Muscle of arm (tissue), 12 donors: ENCODE results near the gene SOX8. TPM values are rescaled to one million over a fixed set of nuclear protein-coding genes. Genes with fewer than 3 reads are reported as not detected.
A peak's percentile ranks its signal among the peaks of the same experiment; 100 is the strongest.
"Not testable (repeated sequence)": the region's sequence is repeated elsewhere in the genome, so short reads cannot be mapped to it uniquely, and the experiment has no call there.

ENCODE experiments used
- DNase-seq: peaks from one replicate; pipeline ENCODE4 v3.0.0-alpha.2; 2013
- polyA plus RNA-seq, 12 donors: library from polyadenylated mRNA; unstranded; fragments of 120-200 nt; gene quantifications; one replicate each; pipeline ENCODE4 v1.2.1, GENCODE V29; 2013; ENCODE audit not compliant: insufficient read length in 12 of 12

Gene SOX8
- polyA plus RNA-seq, 12 donors = 17.1 to 40.3 (median 30.6) TPM; not detected in 1

DNA sequence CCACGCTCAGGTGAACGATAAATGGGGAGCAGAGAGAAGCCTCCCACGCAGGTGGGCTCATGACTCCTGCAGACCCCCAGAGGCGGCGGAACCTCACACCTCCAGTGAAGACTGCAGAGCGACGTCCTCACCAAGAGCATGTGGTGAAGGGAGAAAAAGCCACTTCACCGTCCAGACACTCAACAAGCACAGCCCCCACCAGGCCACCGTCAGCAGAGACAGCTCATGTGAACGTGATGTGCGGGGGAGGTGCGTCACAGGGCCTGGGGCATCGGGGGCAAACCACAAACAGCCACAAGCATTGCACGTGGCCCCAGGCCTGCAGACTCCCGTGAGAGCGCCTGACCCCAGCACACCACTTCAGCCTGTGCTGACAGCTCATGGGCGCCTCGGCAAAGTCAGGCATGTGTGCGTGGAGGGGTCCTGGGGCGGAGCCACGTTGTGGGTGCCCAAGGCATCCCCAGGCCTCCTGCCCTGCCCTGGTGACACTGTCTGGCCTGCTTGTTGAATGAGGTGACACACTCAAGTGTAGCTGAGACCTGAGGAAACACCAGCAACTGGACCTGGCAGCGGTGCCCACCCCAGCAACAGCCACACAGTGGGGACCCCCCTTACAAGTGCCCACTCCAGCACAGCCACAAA is 29.8 kb upstream of the SOX8 start:
- DNase-seq = no peak

DNA sequence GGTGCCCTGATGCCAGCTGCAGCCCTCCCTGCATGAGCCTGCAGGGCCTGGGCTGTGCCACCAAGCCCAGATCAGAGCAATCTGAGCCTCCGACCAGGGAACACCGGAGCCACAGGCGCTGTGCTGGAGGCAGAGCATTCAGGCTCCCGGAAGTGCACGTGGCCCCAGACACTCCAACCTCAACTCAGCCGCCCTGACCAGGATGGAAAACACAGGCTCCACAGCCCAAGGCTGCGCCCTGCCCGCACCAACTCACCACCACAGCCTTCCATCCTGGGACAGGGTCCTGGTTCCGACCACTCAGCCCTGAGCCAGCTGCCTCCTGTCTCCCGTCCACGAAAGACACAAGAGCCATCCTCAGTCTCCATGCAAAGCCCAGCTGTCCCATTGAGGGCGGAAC is 29.2 kb upstream of the SOX8 start:
- no peak for DNase-seq

- DNase-seq = not testable (repeated sequence)
These were observed 27.8 kb upstream of the SOX8 start for GRCh38 chr16:953818-954217.

DNA sequence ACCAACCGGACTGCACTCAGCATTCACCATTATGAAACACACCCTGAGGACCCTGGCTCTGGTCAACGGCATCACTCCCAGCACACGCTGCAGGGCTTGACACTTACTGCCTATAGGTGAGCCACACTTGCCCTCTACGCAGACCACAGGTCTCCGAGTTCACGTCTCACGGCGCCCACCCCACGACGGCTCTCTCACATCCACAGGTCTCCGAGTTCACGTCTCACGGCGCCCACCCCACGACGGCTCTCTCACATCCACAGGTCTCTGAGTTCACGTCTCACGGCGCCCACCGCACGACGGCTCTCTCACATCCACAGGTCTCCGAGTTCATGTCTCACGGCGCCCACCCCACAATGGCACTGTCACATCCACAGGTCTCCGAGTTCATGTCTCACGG is 25.8 kb upstream of the SOX8 start:
- not testable (repeated sequence) for DNase-seq

- no peak for DNase-seq
These were observed 22.1 kb upstream of the SOX8 start for GRCh38 chr16:959232-960040.

- no peak for DNase-seq
These were observed 19.2 kb upstream of the SOX8 start for GRCh38 chr16:962366-962765.

DNA sequence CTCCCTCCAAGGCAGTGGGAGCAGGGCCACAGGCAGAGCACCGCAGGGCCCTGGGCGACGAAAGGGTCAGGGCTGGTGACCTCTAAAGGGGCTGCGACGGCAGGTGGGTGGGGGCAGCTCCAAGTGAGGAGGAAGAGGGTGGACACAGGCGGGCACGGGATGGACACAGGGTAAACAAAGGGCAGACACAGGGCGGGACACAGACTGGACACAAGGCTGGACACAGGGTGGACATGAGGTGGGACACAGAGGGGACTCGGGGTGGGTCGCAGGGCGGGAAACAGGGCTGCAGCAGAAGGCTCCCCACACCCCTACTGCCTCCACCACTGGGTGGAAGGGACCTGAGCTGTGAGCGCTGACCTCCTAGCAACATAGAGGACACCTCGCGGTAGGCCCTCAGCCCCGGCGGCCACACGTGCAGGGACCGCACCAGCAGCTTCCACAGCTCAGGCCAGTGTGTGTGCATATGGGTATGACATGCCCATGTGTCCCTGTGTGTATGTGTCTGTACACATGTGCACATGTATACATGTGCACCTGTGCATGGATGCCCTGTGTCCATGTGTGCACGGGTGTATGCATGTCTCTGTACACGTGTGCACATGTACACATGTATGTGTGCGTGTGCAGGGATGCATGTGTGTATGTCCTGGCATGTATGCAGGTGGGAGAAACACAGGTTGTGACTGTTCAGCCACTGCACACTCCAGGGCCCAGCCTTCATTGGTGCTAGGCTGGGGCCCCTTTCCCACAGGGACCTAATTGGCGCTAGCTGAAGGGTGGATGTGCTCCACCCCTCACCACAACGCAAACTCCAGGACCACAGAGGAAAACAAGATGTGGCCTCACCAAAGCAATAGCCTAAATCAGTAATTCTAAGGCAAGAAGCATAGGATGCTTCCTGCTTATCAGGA is 18.4 kb upstream of the SOX8 start:
- no peak for DNase-seq

GRCh38 chr16:963913-964312 is 17.7 kb upstream of the SOX8 start:
- no peak for DNase-seq

GRCh38 chr16:964356-965035 is 17.1 kb upstream of the SOX8 start:
- no peak for DNase-seq

DNA sequence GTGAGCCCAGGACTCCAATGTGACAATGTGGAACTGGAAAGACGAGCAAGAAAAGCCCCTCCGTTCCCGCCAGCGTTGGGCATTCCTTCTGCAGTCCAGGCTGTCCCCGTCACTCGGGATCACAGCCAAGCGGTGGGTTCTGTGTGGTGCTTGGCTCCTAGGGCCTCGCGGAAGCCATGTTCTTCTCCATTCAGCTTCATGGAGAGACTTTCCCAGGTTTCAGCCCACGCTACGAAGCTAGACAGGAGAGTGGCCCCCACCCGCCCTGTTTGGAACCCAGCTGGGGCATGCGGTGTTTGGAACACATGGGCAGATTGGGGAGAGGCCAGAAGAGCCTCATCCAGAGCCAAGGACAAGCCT is 16.6 kb upstream of the SOX8 start:
- DNase-seq = no peak

GRCh38 chr16:965487-965886 is 16.1 kb upstream of the SOX8 start:
- DNase-seq = no peak

DNA sequence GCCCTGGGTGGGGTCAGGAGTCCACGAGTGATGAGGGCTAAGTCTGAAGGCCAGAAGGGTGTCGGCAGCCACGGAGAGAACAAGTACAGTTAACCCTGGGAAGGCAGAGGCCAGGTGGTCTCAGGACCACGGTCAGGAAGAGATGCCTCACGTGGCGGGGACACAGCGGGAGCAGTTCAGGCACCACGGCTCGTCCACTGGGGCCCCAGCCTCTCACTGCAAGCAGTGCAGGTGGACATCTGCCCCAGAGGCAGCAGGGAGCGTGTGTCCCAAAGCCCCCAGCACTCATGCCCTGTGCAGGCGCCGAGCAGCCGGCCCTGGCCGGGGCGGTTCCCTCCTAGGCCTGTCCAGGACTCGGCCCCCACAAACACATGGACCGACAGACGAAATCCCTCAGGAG is 15.5 kb upstream of the SOX8 start:
- no peak for DNase-seq

DNA sequence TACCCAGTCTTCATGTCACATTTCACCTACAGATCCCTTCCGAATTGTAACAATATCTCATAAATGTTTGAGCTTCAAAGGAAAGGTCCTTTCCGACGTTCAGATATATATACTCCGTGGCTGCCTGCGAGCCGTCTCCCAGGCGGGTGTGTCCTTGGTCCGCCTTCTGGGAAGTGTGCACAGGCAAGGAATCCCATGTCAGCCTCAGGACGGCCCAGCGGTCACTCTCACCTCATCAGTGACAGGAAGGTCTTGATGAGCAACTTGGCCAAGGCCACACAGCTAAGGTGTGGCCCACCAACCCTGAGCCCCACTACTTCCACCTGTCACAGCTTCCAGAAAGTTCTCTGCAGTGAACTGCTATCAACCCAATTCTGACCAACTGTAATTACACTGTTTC is 15.1 kb upstream of the SOX8 start:
- DNase-seq = no peak

DNA sequence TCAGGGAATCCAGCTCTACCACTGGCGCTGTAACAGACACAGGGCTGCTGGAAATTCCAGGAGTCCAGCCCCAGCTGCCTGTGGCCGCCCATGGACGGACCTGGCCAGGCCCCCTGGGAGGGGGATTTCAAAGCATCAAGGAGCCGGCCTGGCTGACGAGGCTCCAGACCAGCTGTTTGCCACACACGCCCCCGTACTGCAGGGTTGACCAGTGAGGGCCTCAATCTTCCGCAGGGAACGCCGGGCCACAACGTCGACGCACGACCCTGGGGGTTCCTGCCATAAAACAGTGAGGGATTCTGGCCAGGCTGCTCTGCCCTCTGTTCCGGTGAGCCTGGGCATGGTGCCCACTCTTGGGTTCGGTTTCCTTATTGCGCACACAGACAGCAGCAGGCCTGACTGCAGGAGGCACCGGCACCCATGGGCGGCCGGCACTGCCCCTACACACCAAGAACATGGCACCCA is 14.5 kb upstream of the SOX8 start:
- DNase-seq = no peak

DNA sequence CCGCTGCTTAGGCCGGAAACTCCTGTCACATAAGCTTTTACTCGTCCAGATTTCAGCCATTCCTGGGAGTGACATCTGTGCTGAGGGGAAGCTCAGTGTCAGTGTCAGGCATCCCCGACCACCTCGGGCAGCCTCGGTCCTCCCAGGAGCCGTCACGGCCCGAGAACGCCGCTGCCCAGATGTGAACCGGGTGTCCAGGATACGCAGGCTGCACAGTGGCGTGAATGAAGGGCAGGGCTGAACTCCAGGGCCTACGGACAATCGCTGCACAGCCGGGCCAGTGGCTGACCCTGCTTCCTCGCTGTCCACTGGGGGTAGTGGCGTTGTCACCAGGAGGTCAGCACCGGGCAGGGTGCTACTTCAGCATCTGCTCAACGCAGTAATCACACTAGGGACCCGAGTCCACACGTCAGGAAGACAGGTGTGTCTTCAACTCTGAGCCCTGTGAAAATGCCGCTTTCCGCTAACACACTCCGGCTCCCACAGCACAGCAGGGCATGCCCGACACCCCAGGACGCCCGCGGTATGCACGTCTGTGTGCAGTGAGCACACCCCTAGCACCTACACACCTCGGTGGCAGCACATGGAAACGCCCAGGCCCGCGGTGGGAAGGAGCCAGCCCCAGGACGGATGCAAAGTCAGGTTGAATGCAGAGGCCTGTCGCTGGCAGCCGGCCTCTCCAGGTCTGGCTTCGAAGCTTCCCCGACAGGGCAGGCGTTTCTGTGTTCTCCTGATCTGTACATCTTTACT is 13.8 kb upstream of the SOX8 start:
- DNase-seq = no peak

DNA sequence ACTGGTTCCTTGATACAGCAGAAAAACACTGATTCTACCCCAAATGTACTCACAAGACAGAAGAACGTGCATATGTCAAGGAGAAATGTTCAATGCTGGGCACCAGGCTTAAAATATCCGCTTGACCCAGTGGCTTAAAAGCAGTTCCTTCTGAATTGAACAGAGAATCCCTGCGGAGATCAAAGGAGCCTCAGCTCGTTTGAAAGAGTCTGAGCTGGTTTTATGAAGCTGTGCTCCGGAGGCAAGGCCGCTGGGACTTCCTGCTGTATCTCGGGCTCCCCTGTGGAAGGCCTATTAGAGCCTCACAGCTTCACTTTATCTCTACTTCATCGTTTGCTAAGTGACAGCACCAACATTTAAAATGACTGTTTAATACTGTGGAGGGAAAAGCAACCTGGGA is 12.9 kb upstream of the SOX8 start:
- DNase-seq = no peak

DNA sequence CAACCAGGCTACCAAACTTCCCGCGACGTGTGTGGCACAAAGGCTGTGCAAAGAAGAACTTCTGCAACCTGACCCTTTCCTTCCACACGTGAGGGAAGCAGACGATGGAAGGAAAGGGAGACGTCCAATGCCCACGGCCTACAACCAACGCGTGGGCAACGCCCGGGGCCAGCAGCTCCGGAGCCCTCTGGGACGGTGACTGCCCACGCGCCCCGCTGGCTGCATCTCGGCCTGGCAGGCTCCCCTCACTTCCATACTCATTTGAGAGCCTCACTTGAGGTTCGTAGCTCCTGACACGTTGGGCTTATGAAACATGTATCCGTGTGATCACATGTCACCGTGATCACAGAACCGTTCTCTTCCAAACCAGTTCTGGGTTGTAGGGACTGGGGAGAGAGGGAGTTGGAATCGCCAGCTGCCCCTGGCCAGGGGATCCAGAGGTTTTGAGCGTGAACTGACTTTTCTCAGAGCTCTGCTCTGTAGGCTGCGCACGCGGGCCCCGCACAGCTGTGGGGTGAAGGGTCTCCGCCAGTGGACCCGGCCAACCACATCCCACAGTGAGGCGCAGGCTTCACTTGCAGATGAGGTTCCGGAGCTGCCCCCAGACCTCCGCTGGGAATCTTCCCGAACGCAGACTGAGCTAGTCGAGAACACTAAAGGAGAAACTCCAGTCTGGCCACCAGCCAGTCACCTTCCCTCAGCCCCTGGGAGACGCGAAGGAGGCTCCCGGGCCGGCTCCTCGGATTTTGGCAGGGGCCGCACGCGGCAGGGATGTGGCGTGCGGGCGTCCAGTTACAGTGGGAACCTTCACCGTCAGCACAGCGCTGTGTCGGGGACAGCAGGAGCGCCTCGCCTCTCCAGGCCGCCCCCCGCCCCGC is 11.8 kb upstream of the SOX8 start:
- DNase-seq = peak; percentile 52

DNA sequence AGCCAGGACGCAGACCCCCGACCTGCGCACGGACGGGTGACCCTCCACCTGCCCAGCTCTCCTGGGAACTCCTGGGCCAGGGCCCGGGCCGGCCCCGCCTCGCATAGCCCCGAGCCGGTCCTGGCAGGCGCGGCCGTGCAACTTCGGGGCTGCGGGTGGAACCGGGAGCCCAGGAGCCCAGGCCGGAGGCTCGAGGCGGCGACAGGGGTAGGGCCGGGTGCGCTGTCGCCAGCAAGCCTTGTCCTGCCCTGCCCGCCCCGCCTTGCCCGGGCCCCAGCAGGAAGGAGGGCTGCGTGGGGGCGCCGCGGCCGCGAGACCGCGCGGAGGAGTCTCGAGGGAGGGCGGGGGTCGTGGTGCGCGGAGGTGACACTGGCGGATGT is 11.2 kb upstream of the SOX8 start:
- no peak for DNase-seq

- peak; percentile 92 for DNase-seq
These were observed 10.6 kb upstream of the SOX8 start, which contains the start of gene LMF1 for GRCh38 chr16:970766-971581. LMF1 (minus strand) TSS chr16:970984; CDS start chr16:970980, 4 bp downstream.
